OCI-LY3 (cell line): Measurements from ENCODE around the gene TPK1.

Experiments
- CTCF ChIP-seq: fragments of 200-600, 300-600 bp; sonication (generic); IDR thresholded peaks from 2 replicates; pipeline ENCODE4 v1.5.1; 2014; ENCODE audit warnings: antibody characterized with exemption, low read length, low read depth
- EZH2phosphoT487 ChIP-seq: fragments of 200-600 bp; shearing (Covaris generic); IDR thresholded peaks from 2 replicates; pipeline ENCODE4 v1.6.1; 2018; ENCODE audit warnings: antibody characterized with exemption, mixed run types, low read depth

DNA sequence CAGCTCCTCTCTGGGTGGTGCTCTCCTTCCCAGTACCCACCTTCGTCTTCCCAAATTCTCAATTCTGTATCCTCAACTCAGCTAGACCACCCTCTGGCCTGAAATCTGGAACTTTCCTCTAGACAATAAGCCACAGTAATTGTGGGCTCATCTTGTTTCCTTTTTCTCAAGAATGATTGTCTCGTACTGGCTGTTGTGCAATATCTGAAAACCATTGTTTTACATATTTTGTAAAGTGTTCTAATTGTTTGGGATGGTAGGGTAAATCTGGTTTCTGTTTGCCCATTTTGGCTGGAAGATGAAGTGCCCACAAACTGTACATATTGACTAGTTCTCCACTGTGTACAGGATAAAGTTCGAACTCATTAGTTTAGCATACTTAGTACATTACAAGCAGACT lies 421.0 kb downstream of the TPK1 start:
- no peak for TF ChIP-seq CTCF
- TF ChIP-seq EZH2phosphoT487: no peak
